ENCODE data around the gene KCNK7.

- TF ChIP-seq CTCF (IDR thresholded peaks at IDR 0.05; ENCODE audit: low read depth, low read length) = no peak
- TF ChIP-seq POLR2A (IDR thresholded peaks at IDR 0.05; ENCODE audit: extremely low read depth, insufficient read length) = no peak
- TF ChIP-seq MYC (IDR thresholded peaks at IDR 0.05; ENCODE audit: low read depth, low read length) = no peak
Observed at GRCh38 chr11:65580031-65580692, 15.4 kb downstream of the KCNK7 start.

Measured in NB4 (cell line).